ENCODE measurements around the gene TBC1D22A.

GRCh38 chr22:46841522-46841921, 79.1 kb downstream of the TBC1D22A start:
- TF ChIP-seq CTCF (IDR thresholded peaks at IDR 0.05) = no peak
- no peak for TF ChIP-seq EP300 (IDR thresholded peaks at IDR 0.05)
- TF ChIP-seq POLR2A (IDR thresholded peaks at IDR 0.05) = no peak
- TF ChIP-seq POLR2AphosphoS5 (IDR thresholded peaks at IDR 0.05) = no peak
